GM23338 (cell line): Measurements from ENCODE around the gene NOL9. TPM values are rescaled to one million over a fixed set of nuclear protein-coding genes. Genes with fewer than 3 reads are reported as not detected.

Experiments used
- ATAC-seq: fragments of 200-7000 bp; cut with Tn5 transposase; 3 replicates; pipeline ENCODE4 v1.9.1; 2020
- DNase-seq: peaks from one replicate; pipeline ENCODE4 v3.0.0-alpha.2; 2015; ENCODE audit warnings: low spot score
- H2AFZ ChIP-seq: fragments of 200-600 bp; sonication (generic); 2 replicates; pipeline ENCODE4 v1.8.0; 2016; ENCODE audit warnings: antibody characterized with exemption, mild to moderate bottlenecking, moderate library complexity
- H3F3A ChIP-seq: fragments of 200-600 bp; sonication (generic); replicated peaks from 2 replicates; pipeline ENCODE4 v1.8.0; 2017; ENCODE audit warnings: antibody characterized with exemption, mixed run types, low read depth
- H3K27ac ChIP-seq: fragments of 200-600 bp; sonication (generic); 2 replicates; pipeline ENCODE4 v1.6.1; 2016; ENCODE audit warnings: low read depth
- H3K27me3 ChIP-seq: fragments of 200-600 bp; sonication (generic); 2 replicates; pipeline ENCODE4 v1.8.0; 2016; ENCODE audit warnings: mild to moderate bottlenecking, mixed run types, moderate library complexity; ENCODE audit not compliant: insufficient read depth
- H3K36me3 ChIP-seq: fragments of 200-600 bp; sonication (generic); 2 replicates; pipeline ENCODE4 v1.8.0; 2016; ENCODE audit warnings: mild to moderate bottlenecking; ENCODE audit not compliant: insufficient read depth
- H3K4me1 ChIP-seq: fragments of 200-600 bp; sonication (generic); 2 replicates; pipeline ENCODE4 v1.8.0; 2016; ENCODE audit warnings: mild to moderate bottlenecking, moderate library complexity; ENCODE audit not compliant: insufficient read depth
- H3K4me2 ChIP-seq: fragments of 200-600 bp; sonication (generic); 2 replicates; pipeline ENCODE4 v1.7.1; 2017; ENCODE audit warnings: mixed run types
- H3K4me3 ChIP-seq: fragments of 200-600 bp; sonication (generic); 2 replicates; pipeline ENCODE4 v1.6.1; 2016; ENCODE audit warnings: mixed run types
- H3K79me2 ChIP-seq: fragments of 200-600 bp; sonication (generic); replicated peaks from 2 replicates; pipeline ENCODE4 v1.8.0; 2017; ENCODE audit warnings: mild to moderate bottlenecking; ENCODE audit not compliant: insufficient read depth
- H3K9me2 ChIP-seq: fragments of 200-600 bp; sonication (generic); 2 replicates; pipeline ENCODE4 v1.8.0; 2017; ENCODE audit not compliant: insufficient read depth
- H4K20me1 ChIP-seq: fragments of 200-600 bp; sonication (generic); replicated peaks from 2 replicates; pipeline ENCODE4 v1.8.0; 2017; ENCODE audit warnings: mild to moderate bottlenecking; ENCODE audit not compliant: insufficient read depth
- H3K27ac Mint-ChIP-seq: 2 replicates; pipeline ENCODE4 v1.8.0; 2020; ENCODE audit warnings: inconsistent platforms, mild to moderate bottlenecking, moderate library complexity, mixed read lengths
- H3K27me3 Mint-ChIP-seq: 3 replicates; pipeline ENCODE4 v1.8.0; 2022; ENCODE audit warnings: low read depth, mild to moderate bottlenecking, moderate library complexity, mixed read lengths, inconsistent platforms; ENCODE audit not compliant: insufficient read depth, poor library complexity
- H3K36me3 Mint-ChIP-seq: 3 replicates; pipeline ENCODE4 v1.8.0; 2021; ENCODE audit warnings: low read depth, mild to moderate bottlenecking, inconsistent platforms, moderate library complexity, mixed read lengths
- H3K4me1 Mint-ChIP-seq: 3 replicates; pipeline ENCODE4 v1.8.0; 2020; ENCODE audit warnings: mild to moderate bottlenecking, inconsistent platforms, mixed read lengths
- H3K4me3 Mint-ChIP-seq: 3 replicates; pipeline ENCODE4 v1.8.0; 2021; ENCODE audit warnings: moderate library complexity, mild to moderate bottlenecking, inconsistent platforms, mixed read lengths
- H3K9me3 Mint-ChIP-seq: 3 replicates; pipeline ENCODE4 v1.8.0; 2020; ENCODE audit warnings: moderate library complexity, mild to moderate bottlenecking, inconsistent platforms, mixed read lengths
- CREB1 ChIP-seq: fragments of 250-450 bp; sonication (Bioruptor Pico); IDR thresholded peaks from 2 replicates; pipeline ENCODE4 v1.5.0; 2020; ENCODE audit warnings: low read depth, mild to moderate bottlenecking, moderate library complexity
- CTCF ChIP-seq, 2 experiments: fragments of 200-600 bp in 1 of 2; sonication (generic) in 1 of 2; conservative IDR thresholded peaks; 2 replicates each; pipeline versions ENCODE4 v1.5.1 to v1.6.1; 2016 to 2017; ENCODE audit warnings: antibody characterized with exemption in 2 of 2, low read depth in 2 of 2, mild to moderate bottlenecking in 2 of 2, moderate library complexity in 1 of 2
- EZH2 ChIP-seq: fragments of 200-600 bp; sonication (generic); IDR thresholded peaks from one replicate; pipeline ENCODE4 v1.8.0; 2017; ENCODE audit warnings: antibody characterized with exemption, mild to moderate bottlenecking, low read depth; ENCODE audit not compliant: unreplicated experiment
- EZH2phosphoT487 ChIP-seq: fragments of 200-600 bp; sonication (generic); IDR thresholded peaks from one replicate; pipeline ENCODE4 v1.8.1; 2018; ENCODE audit warnings: antibody characterized with exemption; ENCODE audit not compliant: unreplicated experiment
- JUNB ChIP-seq: IDR thresholded peaks from one replicate; pipeline ENCODE4 v1.6.1; 2016; ENCODE audit warnings: antibody characterized with exemption; ENCODE audit not compliant: unreplicated experiment
- NANOG ChIP-seq: IDR thresholded peaks from 2 replicates; pipeline ENCODE4 v1.6.1; 2016; ENCODE audit warnings: antibody characterized with exemption, borderline replicate concordance
- POLR2AphosphoS5 ChIP-seq: IDR thresholded peaks from 2 replicates; pipeline ENCODE4 v1.6.1; 2016; ENCODE audit warnings: antibody characterized with exemption, low read depth
- REST ChIP-seq: IDR thresholded peaks from one replicate; pipeline ENCODE4 v1.6.1; 2018; ENCODE audit warnings: antibody characterized with exemption; ENCODE audit not compliant: unreplicated experiment
- STAT1 ChIP-seq: IDR thresholded peaks from one replicate; pipeline ENCODE4 v1.6.1; 2016; ENCODE audit warnings: antibody characterized with exemption; ENCODE audit not compliant: unreplicated experiment
- ZNF114 ChIP-seq: fragments of 250-450 bp; sonication (Bioruptor Pico); IDR thresholded peaks from 2 replicates; pipeline ENCODE4 v1.5.0; 2020; ENCODE audit warnings: mild to moderate bottlenecking, moderate library complexity
- ZNF331 ChIP-seq: fragments of 250-450 bp; sonication (Bioruptor Pico); IDR thresholded peaks from 2 replicates; pipeline ENCODE4 v1.5.0; 2020; ENCODE audit warnings: low read depth, mild to moderate bottlenecking, moderate library complexity
- polyA plus RNA-seq: library from polyadenylated mRNA; unstranded; fragments of >200 nt; fragmentation: Nextera tagmentation; extraction: Ambion mirVana; gene quantifications from 2 replicates; pipeline ENCODE4 v1.2.1, GENCODE V29; 2016
- total RNA-seq: library from RNA; depleted of rRNA; stranded (reverse); fragments of >200 nt; shearing (Covaris generic); gene quantifications from 2 replicates; pipeline ENCODE4 v1.2.3, GENCODE V29; 2014
- TF ChIP-seq, protein P1 (sequence below): fragments of 250-450 bp; sonication (Bioruptor Pico); IDR thresholded peaks from 2 replicates; pipeline ENCODE4 v1.5.0; 2020; ENCODE audit warnings: mild to moderate bottlenecking, moderate library complexity
- TF ChIP-seq, protein P2 (sequence below): IDR thresholded peaks from 2 replicates; pipeline ENCODE4 v1.6.1; 2016; ENCODE audit warnings: antibody characterized with exemption

The NOL9 gene
- total and polyA plus RNA-seq, 2 experiments from 2014 or later = 13.2 to 48.5 TPM

- no peaks in the 10 kb centered on the region for H3K4me1 Mint-ChIP-seq
- H4K20me1 ChIP-seq = peaks cover 15% of the 10 kb centered on the region
- no peak overlapping the region for H3K4me3 Mint-ChIP-seq
- peaks cover 13% of the 10 kb centered on the region; the same call in 1 of the 2 replicates for H3F3A ChIP-seq
- no peak overlapping the region for H3K27ac Mint-ChIP-seq
- H3K4me2 ChIP-seq = no peak overlapping the region
- H3K4me1 ChIP-seq = no peaks in the 10 kb centered on the region
- TF ChIP-seq, protein P1, sequence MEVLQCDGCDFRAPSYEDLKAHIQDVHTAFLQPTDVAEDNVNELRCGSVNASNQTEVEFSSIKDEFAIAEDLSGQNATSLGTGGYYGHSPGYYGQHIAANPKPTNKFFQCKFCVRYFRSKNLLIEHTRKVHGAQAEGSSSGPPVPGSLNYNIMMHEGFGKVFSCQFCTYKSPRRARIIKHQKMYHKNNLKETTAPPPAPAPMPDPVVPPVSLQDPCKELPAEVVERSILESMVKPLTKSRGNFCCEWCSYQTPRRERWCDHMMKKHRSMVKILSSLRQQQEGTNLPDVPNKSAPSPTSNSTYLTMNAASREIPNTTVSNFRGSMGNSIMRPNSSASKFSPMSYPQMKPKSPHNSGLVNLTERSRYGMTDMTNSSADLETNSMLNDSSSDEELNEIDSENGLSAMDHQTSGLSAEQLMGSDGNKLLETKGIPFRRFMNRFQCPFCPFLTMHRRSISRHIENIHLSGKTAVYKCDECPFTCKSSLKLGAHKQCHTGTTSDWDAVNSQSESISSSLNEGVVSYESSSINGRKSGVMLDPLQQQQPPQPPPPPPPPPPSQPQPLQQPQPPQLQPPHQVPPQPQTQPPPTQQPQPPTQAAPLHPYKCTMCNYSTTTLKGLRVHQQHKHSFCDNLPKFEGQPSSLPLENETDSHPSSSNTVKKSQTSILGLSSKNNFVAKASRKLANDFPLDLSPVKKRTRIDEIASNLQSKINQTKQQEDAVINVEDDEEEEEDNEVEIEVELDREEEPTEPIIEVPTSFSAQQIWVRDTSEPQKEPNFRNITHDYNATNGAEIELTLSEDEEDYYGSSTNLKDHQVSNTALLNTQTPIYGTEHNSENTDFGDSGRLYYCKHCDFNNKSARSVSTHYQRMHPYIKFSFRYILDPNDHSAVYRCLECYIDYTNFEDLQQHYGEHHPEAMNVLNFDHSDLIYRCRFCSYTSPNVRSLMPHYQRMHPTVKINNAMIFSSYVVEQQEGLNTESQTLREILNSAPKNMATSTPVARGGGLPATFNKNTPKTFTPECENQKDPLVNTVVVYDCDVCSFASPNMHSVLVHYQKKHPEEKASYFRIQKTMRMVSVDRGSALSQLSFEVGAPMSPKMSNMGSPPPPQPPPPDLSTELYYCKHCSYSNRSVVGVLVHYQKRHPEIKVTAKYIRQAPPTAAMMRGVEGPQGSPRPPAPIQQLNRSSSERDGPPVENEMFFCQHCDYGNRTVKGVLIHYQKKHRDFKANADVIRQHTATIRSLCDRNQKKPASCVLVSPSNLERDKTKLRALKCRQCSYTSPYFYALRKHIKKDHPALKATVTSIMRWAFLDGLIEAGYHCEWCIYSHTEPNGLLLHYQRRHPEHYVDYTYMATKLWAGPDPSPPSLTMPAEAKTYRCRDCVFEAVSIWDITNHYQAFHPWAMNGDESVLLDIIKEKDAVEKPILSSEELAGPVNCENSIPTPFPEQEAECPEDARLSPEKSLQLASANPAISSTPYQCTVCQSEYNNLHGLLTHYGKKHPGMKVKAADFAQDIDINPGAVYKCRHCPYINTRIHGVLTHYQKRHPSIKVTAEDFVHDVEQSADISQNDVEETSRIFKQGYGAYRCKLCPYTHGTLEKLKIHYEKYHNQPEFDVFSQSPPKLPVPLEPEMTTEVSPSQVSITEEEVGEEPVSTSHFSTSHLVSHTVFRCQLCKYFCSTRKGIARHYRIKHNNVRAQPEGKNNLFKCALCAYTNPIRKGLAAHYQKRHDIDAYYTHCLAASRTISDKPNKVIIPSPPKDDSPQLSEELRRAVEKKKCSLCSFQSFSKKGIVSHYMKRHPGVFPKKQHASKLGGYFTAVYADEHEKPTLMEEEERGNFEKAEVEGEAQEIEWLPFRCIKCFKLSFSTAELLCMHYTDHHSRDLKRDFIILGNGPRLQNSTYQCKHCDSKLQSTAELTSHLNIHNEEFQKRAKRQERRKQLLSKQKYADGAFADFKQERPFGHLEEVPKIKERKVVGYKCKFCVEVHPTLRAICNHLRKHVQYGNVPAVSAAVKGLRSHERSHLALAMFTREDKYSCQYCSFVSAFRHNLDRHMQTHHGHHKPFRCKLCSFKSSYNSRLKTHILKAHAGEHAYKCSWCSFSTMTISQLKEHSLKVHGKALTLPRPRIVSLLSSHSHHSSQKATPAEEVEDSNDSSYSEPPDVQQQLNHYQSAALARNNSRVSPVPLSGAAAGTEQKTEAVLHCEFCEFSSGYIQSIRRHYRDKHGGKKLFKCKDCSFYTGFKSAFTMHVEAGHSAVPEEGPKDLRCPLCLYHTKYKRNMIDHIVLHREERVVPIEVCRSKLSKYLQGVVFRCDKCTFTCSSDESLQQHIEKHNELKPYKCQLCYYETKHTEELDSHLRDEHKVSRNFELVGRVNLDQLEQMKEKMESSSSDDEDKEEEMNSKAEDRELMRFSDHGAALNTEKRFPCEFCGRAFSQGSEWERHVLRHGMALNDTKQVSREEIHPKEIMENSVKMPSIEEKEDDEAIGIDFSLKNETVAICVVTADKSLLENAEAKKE (CRISPR knock-in tag) = no peak
- no peak for TF ChIP-seq JUNB
- TF ChIP-seq, protein P2, sequence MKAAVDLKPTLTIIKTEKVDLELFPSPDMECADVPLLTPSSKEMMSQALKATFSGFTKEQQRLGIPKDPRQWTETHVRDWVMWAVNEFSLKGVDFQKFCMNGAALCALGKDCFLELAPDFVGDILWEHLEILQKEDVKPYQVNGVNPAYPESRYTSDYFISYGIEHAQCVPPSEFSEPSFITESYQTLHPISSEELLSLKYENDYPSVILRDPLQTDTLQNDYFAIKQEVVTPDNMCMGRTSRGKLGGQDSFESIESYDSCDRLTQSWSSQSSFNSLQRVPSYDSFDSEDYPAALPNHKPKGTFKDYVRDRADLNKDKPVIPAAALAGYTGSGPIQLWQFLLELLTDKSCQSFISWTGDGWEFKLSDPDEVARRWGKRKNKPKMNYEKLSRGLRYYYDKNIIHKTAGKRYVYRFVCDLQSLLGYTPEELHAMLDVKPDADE = no peak
- TF ChIP-seq ZNF114 (CRISPR knock-in tag) = no peak
- no peak for TF ChIP-seq REST
- TF ChIP-seq ZNF331 (CRISPR knock-in tag) = no peak
- no peak for TF ChIP-seq NANOG
- no peak for TF ChIP-seq EZH2phosphoT487
- TF ChIP-seq STAT1 = no peak
- TF ChIP-seq CREB1 (CRISPR knock-in tag) = no peak
- no peak for TF ChIP-seq EZH2
- no peak for TF ChIP-seq POLR2AphosphoS5
- no peak for TF ChIP-seq CTCF (conservative IDR thresholded peaks at IDR 0.05; ENCODE audit: low read depth in 2 of 2)
- ATAC-seq = no peak
- no peaks in the 10 kb centered on the region for H3K27me3 ChIP-seq
- 0 out of 2 replicates have a peak, but pooled peaks cover 9% of the 10 kb centered on the region for H3K79me2 ChIP-seq
- H3K36me3 Mint-ChIP-seq = peaks cover 81% of the 10 kb centered on the region
- no peaks in the 10 kb centered on the region for H3K9me2 ChIP-seq
- peaks cover 7% of the 10 kb centered on the region for H3K27me3 Mint-ChIP-seq
- no peaks in the 10 kb centered on the region for H3K9me3 Mint-ChIP-seq
- no peak overlapping the region for H2AFZ ChIP-seq
- DNase-seq = no peak
- no peak overlapping the region for H3K4me3 ChIP-seq
- H3K36me3 ChIP-seq = peaks cover 33% of the 10 kb centered on the region
- H3K27ac ChIP-seq = no peak overlapping the region
Measured at GRCh38 chr1:6530504-6531160, 23.7 kb downstream of the NOL9 start.
